Measurements from ENCODE around the gene FIS1. TPM values are rescaled to one million over a fixed set of nuclear protein-coding genes. Genes with fewer than 3 reads are reported as not detected.

The FIS1 gene
- total RNA-seq, 2 donors from 2014 or later, result 251 to 257 TPM

DNA sequence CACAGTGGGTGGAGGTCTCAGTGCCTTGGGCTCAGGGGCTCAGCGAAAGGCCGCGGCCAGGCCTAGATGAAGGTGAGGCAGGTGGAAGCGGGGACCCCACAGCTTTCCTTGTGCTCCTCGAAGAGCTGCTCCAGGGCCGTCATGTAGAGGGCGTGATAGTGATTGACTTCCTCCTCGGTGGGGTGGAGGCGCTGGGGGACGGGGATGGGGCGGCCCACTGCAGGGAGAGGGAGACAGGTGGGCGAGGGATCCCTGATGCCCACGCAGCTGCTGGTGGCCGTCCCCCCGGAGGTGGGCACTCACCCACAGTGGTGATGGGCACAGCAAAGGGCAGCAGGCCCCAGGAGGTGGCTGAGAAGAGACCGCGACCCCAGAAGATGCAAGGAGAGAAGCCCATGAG lies 49.0 kb downstream of the FIS1 start:
- DNase-seq (no peak), ATAC-seq (no peak)
- intact Hi-C loops (cut with DNase I), result no loop called here

Other genes starting within 250 kb of the FIS1 start
- not detected for gene MUC17, start 225.0 kb downstream of the FIS1 start, total RNA-seq
- 10 to 100 TPM; 20.7 to 22.4 TPM for gene TRIM56, start 159.6 kb downstream of the FIS1 start, total RNA-seq
- gene SERPINE1, start 118.0 kb downstream of the FIS1 start, total RNA-seq, result 10 to 100 TPM in 1 of 2 donors, 1 to 10 TPM in 1; 2.4 to 41.6 TPM
- 10 to 100 TPM; 14.9 to 18.9 TPM for gene AP1S1, start 90.6 kb downstream of the FIS1 start, total RNA-seq
- gene VGF, start 79.5 kb downstream of the FIS1 start, total RNA-seq, result not detected
- gene NAT16, start 64.8 kb downstream of the FIS1 start, total RNA-seq, result not detected
- gene MOGAT3, start 44.0 kb downstream of the FIS1 start, total RNA-seq, result not detected
- 10 to 100 TPM; 49.6 to 59.1 TPM for gene PLOD3, start 27.5 kb downstream of the FIS1 start, total RNA-seq
- 10 to 100 TPM; 48.0 to 53.9 TPM for gene ZNHIT1, start 26.9 kb downstream of the FIS1 start, total RNA-seq
- gene CLDN15, start 7.3 kb downstream of the FIS1 start, total RNA-seq, result 1 to 10 TPM; 5.5 to 6.1 TPM
- 10 to 100 TPM; 15.7 to 17.0 TPM for gene IFT22, start 76.7 kb upstream of the FIS1 start, total RNA-seq
- gene COL26A1, start 117.8 kb upstream of the FIS1 start, total RNA-seq, result not detected